ENCODE data around the gene TRDMT1. TPM values are rescaled to one million over a fixed set of nuclear protein-coding genes. Genes with fewer than 3 reads are reported as not detected.

Gene TRDMT1
- total and polyA plus RNA-seq, 12 donors = 2.0 to 6.3 (median 3.7) TPM

- Histone ChIP-seq H3K4me3 (no peak overlapping the region), H3K27me3 (no peaks in the 10 kb centered on the region), H3K27ac (no peak overlapping the region), H3K4me1 (no peaks in the 10 kb centered on the region), H3K9me3 (no peaks in the 10 kb centered on the region), H3K36me3 (no peaks in the 10 kb centered on the region)
- intact Hi-C loops (cut with DNase I) = no loop called here
- ATAC-seq (no peak), DNase-seq (no peak)
- 84 to 87% methylated on average over 1 of the region's 1 CpG for WGBS, 2 donors
- no peak for TF ChIP-seq CTCF (IDR thresholded peaks at IDR 0.05)
Observed at GRCh38 chr10:17141504-17142229, 59.8 kb downstream of the TRDMT1 start.

- DNase-seq (no peak), ATAC-seq (no peak)
- no peaks in the 10 kb centered on the region for H3K4me1 ChIP-seq
- no peak for TF ChIP-seq CTCF (IDR thresholded peaks at IDR 0.05)
- no peaks in the 10 kb centered on the region for H3K9me3 ChIP-seq
- intact Hi-C loops (cut with DNase I) = no loop called here
- no peak overlapping the region for H3K4me3 ChIP-seq
- no peak overlapping the region for H3K27ac ChIP-seq
- H3K36me3 ChIP-seq = no peaks in the 10 kb centered on the region
- H3K27me3 ChIP-seq = no peaks in the 10 kb centered on the region
Observed at GRCh38 chr10:17140386-17140761, 61.1 kb downstream of the TRDMT1 start.

DNA sequence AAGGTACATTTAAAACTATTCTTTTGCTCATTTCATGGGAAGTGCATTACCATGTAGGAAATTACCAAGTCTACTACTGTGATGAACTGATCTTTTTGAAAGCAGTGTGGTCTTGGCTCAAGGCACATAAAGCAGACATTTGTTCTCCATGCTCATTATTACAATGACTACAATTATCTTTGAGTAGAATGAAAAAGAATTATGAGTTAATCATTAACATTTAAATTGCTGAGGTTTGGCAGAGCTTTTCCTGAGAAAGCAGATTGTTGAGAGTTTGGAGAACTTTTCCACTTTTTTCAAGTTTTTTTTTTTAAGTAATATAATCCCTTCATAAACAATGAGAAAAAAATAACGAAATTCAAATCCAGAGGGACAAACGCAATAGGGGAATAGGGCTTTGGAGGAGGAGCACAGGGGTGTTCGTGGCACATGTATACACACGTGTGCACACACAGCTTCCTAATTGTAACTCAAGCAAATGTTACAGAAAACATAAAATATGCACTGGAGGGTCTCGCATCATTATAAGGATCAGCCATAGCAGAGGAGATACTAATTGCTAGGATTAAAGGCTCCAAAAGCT lies 62.9 kb downstream of the TRDMT1 start:
- H3K36me3 ChIP-seq = no peaks in the 10 kb centered on the region
- ATAC-seq = no peak
- no peak overlapping the region for H3K4me3 ChIP-seq
- no peak overlapping the region for H3K27ac ChIP-seq
- intact Hi-C loops (cut with DNase I) = no loop called here
- no peaks in the 10 kb centered on the region for H3K4me1 ChIP-seq
- DNase-seq = no peak
- 73 to 81% methylated on average over 5 of the region's 5 CpGs for WGBS, 2 donors
- no peaks in the 10 kb centered on the region for H3K27me3 ChIP-seq
- no peak for TF ChIP-seq CTCF (IDR thresholded peaks at IDR 0.05)
- H3K9me3 ChIP-seq = no peaks in the 10 kb centered on the region

DNA sequence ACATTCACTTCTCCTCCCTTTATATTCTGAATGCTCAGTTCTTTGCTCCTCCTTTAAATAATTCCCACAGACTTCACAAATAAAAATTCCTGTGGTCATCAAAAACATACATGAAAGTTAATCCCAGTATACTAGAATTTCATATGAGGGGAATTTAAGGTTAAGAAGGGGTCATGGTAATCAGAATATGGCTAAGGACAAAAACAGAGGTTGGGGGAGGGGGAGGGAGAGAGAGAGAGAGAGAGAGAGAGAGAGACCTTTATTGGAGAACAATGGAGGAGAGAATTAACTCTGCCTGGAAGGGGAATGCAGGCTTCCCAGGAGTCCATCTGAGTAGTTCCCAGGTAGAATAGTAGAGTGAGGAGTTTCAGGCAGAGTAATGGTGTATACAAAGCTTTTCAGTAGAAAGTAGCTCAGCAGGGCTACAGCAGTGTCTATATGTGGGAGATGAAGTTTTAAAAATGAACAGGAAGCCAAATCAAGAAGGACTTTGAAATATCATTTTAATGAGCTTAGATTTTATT lies 66.7 kb downstream of the TRDMT1 start:
- intact Hi-C loops (cut with DNase I) = no loop called here
- no peak overlapping the region for H3K4me3 ChIP-seq
- no peak overlapping the region for H3K27ac ChIP-seq
- no peaks in the 10 kb centered on the region for H3K9me3 ChIP-seq
- DNase-seq (no peak), ATAC-seq (no peak)
- H3K27me3 ChIP-seq = no peaks in the 10 kb centered on the region
- H3K36me3 ChIP-seq = no peaks in the 10 kb centered on the region
- no peaks in the 10 kb centered on the region for H3K4me1 ChIP-seq
- TF ChIP-seq CTCF (IDR thresholded peaks at IDR 0.05) = no peak

Data from heart right ventricle (tissue), 16 donors.